A172 (cell line): ENCODE measurements around the gene PPP1R14D. TPM values are rescaled to one million over a fixed set of nuclear protein-coding genes. Genes with fewer than 3 reads are reported as not detected.
"Not testable (repeated sequence)": the region's sequence is repeated elsewhere in the genome, so short reads cannot be mapped to it uniquely, and the experiment has no call there.

Experiments
- DNase-seq: peaks from one replicate; pipeline ENCODE4 v3.0.0-alpha.2; 2015; ENCODE audit warnings: low spot score
- total RNA-seq: library from RNA; depleted of rRNA; stranded (reverse); fragments of >200 nt; shearing (Covaris generic); gene quantifications from 2 replicates; pipeline ENCODE4 v1.2.3, GENCODE V29; 2014; rRNA removed

Gene PPP1R14D, protein sequence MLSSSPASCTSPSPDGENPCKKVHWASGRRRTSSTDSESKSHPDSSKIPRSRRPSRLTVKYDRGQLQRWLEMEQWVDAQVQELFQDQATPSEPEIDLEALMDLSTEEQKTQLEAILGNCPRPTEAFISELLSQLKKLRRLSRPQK
- not detected in 2 replicates for total RNA-seq

DNA sequence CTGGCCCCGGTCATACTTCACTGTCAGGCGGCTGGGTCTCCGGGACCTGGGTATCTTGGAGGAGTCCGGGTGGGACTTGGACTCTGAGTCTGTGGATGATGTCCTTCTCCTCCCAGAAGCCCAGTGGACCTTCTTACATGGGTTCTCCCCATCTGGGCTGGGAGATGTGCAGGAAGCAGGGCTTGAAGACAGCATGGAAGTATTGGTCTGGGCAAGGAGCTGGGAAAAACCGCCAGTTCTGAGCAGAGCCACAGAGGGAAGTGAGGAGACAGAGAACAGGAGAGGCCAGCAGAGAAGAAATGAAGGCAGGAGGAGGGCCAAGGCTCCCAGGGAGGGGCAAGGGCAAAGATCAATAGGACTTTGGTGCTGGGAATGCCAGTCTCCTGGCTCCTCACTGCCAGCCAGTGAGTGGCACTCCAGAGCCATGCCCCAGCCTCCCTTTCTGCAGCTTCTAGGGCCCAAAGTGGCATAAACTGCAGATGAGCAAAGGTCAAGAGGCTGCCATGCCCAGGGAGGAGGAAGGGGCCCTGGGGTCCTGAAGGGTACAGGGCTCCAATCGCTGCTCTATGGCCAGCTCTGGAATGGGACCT is at the start of gene PPP1R14D:
TSS of gene PPP1R14D (minus strand) at position 262 of the 590 bp plus-strand sequence. CDS start at position 195, 67 bp downstream.
- no peak for DNase-seq

DNA sequence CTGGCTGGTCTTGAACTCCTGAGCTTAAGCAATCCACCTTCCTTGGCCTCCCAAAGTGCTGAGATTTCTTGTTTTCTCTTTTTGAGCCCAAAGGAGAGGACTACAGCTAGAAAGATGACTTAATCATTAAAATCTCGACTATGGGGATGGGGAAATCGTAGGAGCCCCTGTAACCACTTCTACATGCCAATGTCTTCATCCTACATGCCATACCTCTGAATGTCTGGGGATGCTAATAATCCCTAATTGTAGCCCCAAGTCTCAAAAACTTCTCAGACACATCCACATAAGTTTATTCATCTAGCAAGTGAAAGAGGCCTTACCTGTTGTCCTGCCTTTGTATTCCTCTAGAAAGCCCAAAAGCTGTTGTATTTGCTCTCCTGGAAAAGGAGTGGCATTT is 49.2 kb upstream of the PPP1R14D start:
- DNase-seq = no peak

DNA sequence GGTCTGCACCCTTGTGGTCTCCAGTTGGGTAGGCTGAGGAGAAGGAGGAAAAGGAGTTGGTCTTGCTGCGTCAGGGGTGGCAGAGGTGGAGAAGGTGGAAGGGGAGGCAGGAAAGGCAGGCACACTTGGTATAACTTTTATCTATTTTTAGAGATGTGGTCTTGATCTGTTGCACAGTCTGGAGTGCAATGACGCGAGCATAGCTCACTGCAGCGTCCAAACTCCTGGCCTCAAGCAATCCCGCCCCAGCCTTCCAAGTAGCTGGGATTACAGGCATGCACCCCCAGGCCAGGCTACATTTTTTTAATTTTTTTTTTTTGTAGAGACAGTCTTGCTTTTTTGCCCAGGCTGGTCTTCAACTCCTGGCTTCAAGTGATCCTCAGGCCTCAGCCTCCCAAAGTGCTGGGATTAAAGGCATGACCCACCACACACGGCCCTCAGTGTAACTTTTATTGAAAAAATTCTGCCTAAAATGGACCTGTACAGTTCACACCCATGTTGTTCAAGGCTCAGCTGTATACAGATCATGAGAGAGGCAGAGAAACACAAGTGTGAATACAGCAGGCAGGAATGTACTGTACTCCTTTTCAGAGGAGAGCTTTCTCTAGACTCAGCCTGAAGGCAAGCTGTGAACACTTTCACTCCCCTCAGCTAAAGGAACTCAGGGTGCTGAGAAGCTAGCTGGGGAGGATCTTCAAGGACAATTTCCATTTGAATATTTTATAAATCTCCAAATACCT is 47.7 kb upstream of the PPP1R14D start:
- no peak for DNase-seq

DNA sequence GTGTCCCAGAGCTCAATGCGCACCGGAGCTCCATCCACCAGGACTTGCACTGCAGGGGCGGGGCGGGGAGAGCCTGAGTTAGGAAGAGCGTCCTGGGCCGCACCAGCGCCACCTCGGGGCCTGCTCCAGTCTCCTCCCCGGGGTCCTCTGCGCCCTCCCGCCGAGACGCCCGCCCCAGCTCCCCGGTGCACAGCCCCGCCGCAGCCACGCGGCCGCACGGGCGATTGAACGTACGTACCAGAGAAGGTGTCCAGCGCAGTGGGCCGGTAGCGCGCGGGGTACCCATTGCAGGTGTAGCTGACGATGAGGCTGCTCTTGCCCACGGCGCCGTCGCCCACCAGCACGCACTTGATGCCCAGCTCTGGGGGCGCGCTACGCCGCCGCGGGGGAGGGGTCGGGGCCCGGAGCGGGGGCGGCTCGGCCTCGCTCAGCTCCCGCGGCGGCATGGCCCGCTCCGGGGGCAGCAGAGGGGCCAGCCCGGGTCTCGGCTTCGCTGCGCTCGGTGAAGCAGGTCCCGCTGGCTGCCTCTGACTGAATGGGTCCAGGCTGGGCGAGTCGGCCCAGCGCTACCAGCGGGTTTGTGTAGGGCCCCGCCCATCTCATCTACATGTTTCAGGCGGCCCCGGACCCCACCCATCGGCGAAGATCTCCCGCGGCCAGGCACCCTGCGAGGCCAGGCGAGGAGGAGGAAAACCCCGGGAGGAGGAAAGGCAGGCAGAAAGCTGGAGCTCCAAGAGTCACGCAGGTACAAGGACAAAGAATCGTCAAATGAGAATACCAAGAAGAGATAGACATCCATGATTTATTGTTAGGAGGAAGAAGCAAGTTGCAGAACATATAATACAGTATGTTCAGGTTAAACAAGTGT is 45.4 kb upstream of the PPP1R14D start, which contains the start of gene RHOV:
TSS of gene RHOV (minus strand) at position 541 of the 868 bp plus-strand sequence. CDS start at position 446, 95 bp downstream.
- DNase-seq = peak; percentile 42

DNA sequence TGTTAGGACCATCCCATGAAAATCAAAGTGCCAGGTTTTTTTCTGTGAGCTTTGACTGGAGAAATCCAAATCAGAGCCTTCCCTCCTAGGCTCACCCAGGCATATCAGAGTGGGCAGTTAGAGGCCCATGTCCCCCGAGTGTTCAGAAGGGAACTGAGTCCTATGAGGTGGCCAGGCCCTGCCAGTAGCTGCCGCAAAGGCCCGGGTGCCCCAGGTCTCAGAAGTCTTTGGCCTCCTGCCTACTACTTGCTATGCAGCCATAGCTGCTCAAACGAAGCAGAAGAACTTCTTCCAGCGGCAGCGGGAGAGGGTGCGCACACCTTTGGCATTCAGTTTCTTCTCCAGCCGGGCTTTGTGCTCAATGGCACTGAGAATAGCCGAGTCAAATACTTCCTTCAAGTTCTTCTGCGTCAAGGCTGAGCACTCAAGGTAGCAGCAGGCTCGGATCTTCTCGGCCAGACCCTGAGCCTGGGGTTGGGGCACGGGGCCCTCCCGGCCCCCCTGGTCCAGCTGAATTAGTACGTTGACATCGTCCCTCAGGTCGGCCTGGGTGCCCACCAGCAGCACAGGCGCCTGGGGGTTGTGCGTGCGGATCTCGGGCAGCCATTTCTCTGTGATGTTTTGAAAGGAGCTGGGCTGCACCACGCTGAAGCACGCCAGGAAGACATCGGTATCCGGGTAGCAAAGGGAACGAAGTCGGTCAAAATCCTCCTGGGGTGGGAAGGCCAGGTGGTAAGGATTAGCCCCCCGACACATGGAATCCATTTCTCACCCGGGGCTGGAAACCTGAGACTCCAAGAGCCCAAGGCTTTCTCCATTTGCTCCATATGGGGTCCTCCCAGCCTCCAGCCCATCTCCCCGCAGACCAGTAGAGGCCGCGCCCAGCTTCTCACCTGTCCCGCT is 44.5 kb upstream of the PPP1R14D start:
- no peak for DNase-seq

DNA sequence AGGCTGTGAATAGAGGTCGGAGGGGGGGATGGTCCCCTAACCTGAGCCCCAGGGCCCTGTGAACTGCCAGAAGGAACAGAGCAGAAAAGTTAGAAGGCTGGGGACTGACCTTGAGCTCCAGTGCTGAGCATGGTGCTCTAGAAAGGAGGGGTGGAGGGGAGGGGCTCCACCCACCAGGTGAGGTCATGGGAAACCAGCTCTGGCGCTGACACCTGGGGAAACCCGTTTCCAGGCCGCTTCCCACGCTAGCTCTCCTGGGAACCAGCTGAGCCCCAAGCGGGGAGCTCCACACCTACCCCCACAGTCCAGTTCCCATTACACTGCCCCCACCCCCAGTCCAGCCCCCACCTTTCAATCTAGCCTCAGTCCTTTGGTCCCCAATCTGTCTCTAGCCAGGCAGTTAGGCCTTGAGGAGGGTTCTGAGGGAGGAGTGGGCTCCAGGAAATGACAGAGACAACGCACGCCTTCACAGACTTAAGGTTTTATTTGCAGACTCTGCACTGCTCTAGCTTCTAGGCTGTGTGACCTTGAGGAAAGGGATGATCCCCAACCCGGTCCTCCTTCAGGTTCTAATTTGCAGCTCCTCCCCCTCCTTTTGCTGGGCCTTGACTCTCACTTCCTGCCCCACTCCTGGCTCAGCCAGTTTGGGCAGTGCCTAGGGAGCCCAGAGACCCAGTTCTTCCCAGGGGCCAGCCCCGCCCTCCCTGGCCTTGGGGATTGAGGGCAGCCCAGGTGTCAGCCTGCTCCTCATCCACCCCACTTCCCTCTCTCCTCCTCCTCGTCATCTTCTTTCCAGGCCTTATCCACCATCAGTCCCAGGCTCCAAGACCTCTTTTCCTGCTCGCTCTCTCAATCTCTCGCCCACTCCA is 43.5 kb upstream of the PPP1R14D start:
- DNase-seq = no peak

DNA sequence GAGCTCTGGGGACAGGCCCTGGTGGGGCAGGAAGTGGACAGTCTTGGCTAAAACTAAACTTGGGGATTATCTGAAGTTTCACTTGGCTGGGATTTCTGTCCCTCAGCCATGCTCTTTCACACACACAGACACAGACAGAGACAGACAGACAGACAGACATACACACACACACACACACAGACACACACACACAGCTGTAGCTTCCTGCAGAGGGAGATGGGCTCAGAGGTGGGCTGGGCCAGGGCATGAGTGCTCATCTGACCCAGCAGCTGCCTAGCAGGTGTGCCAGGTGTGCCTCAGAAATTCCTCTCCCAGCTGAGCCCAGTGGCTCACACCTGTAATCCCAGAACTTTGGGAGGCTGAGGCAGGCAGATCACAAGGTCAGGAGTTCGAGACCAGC is 42.2 kb upstream of the PPP1R14D start:
- no peak for DNase-seq

DNA sequence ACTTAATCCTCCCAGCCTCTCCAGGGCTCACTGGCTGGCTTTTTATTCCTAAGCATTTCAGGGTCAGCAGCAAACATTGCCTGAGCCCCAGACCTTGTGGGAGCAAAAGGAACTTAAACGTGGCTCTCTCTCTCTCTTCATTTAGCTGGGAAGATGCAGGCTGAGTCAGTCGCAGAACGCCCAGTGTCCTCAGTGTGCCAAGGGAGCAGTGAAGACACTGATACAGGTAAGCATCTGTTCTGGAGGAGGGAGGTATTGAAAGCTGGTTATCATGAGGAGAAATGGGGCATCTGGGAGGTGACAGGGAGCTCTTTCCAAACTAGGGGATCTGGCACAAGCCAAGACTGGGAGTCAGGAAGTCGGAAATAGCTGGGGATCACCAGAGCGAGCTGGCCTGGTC is 41.2 kb upstream of the PPP1R14D start:
- no peak for DNase-seq

DNA sequence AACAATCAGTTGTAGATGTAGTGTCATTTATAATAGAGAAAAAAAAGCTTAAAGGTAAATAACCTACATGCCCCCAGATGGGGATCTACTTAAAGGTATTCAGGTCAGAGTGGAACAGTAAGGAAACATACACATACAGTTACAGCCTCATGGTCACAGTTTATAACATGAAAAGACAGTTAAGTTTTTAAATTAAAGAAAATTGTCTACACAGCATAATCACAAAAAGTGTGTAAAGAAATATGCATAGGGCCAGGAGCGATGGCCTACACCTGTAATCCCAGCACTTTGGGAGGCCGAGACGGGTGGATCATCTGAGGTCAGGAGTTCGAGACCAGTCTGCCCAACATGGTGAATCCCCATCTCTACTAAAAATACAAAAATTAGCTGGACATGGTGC is 38.7 kb upstream of the PPP1R14D start:
- no peak for DNase-seq

DNA sequence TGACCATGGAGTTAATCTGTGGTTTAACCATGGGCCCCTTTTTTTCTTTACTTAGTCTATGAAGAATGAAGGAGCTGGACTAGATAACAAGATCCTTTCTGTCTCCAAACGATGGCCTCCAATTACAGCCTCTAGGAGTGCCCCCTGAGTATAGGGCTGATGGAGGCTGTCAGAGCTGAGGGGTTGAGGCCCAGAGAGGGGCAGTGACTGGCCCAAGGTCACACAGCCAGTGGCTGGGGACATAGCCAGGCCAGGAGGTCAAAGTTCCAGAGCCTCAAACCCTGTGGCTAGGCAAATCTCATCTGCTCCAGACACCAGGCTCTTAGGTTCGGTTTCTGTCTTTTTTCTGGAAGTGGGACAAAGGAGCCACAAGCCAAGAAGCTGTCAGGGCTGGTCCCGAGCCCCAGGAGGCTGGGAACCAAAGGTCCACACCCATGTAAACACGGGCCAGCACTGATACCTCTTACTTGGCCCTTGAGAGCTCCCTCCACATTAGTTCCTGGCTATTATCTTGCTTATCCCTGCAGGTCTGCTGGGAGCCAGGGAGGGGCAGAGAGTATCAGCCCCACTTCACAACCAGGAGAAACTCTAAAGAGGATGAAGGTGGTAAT is 35.3 kb upstream of the PPP1R14D start:
- no peak for DNase-seq

DNA sequence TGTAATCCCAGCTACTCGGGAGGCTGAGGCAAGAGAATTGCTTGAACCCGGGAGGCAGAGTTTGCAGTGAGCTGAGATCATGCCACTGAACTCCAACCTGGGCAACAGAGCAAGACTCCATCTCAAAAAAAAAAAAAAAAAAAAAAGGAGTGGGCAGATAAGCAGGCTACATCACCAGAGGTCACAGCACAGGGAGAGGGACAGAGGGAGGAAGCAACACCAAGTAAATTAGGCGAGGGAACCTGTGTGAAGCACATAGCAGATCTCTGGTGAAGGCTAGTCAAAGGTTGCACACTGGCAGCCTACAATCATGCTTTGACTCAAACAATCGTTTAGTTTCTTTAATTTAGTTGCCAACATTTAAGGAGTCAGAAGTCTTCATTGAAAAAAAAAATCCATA is 32.6 kb upstream of the PPP1R14D start:
- DNase-seq = not testable (repeated sequence)

DNA sequence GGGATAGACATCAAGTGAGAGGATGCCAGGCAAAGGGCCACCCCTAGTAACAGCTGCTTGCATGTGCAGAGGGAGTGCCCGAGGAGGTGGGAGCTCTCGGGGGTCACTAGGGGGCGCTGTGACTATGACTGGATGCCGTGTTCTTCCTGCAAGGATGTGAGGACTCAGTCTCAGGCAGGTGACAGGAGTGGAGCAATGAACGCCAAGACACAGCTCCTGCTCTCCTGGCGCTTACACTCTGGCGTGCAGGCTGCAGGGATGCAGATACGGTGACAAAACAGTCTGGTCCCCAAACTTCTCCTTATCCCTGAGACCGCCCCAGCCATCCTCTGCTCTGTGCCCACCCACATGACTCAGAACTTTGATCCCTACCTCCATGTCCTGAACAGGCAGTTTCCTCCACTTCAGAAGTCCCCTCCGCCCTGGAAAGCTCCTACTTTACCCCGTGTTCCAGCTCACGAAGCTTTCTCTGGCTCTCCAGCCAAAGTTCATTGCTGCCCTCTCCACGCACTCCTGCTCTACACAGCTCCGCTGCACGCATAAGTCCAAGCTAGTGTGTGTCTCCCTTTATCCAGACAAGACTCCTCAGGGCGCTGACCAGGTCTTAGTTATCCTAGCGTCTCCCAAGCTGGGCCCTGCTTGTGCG is 30.8 kb upstream of the PPP1R14D start:
- DNase-seq = peak; percentile 69

DNA sequence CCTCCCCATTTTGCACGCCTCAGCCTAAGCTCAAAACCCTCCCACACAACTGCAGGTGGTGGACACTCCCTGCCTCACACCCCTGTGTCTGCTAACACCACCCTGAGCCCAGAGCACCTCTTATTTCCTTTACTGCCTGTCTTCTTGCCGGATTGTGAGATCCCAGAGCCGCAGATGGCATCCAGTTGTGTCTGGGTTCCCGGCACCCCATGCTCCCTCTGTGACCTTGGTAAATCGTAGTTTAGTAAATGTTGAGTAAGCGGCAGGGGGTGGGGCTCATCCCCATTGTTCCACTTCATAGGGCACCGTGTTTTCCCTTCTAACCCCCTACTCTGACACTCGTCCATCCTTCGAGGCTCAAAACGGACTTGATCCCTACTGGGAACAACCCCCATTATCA is 30.2 kb upstream of the PPP1R14D start:
- DNase-seq = no peak

DNA sequence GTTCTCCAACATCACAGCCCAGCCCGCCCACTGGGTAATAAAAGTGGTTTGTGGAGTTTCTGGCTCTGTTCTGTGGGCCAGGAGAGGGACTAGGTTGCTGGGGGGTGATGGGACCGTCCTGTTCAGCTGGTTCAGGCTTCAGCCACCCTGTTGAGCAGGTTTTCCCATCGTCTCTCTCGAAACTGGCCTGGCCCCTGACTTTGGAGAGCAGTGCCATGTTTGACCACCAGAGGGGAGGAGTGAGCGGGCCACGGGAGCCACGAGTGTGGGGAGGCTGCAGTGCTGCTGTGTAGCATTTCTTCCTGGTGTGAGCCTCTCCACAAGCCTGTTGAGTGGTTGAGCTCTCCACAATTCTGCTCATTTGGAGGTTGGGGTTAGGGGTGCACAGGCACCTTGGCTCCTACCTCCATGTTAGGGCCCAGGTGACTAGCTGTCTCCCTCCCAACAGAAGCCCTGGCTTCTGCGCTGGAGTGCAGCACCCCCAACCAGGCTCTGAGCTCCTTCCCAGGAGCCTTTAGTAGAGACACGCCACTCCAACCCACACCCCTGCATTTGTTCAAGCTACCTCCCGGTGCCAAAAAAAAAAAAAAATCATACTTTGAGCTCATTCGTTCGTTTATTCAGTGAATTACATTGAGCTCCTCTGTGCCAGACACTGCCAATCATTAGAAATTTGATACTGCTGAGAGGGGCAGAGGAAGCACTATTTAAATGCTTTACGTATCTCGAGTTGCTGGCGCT is 29.3 kb upstream of the PPP1R14D start:
- DNase-seq = peak; percentile 42

DNA sequence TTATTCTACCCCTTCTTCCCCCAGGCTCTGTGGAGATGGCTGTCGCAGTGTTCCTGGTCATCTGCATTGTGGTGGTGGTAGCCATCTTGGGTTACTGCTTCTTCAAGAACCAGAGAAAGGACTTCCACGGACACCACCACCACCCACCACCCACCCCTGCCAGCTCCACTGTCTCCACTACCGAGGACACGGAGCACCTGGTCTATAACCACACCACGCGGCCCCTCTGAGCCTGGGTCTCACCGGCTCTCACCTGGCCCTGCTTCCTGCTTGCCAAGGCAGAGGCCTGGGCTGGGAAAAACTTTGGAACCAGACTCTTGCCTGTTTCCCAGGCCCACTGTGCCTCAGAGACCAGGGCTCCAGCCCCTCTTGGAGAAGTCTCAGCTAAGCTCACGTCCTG is 28.2 kb upstream of the PPP1R14D start:
- no peak for DNase-seq

DNA sequence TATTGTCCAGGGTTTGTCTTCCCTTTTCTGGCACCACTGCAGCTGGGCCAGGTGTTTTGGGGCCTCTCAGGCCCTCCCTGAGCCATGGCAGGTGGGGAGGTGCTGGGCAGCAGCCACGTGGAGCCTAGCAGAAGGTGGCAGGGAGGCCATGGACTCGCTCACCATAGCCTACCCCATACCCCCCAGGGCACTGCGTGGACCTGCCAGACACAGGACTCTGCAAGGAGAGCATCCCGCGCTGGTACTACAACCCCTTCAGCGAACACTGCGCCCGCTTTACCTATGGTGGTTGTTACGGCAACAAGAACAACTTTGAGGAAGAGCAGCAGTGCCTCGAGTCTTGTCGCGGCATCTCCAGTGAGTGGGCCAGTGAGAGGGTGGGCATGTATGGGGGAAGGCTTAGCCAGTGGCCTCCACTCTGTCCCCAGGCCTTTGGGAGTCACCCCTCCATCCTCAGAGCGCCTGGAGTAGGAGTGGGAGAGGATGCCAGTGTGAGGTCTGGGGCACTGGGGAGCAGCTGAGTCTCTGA is 27.3 kb upstream of the PPP1R14D start:
- DNase-seq = no peak

DNA sequence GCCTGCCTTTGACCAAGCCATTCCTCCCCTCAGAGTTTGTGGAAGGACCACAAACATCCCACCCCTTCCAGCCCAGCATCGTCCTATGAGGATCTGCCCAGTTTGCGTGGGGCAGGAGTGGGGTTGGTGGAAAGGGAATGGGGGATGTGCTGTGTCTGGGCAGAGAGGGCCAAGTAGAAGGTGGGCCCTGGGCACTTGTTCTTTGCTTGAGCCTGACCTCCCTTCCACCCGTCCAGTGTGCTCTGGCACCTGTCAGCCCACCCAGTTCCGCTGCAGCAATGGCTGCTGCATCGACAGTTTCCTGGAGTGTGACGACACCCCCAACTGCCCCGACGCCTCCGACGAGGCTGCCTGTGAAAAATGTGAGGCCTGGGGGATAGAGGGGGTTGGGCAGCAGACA is 25.7 kb upstream of the PPP1R14D start:
- DNase-seq = no peak

DNA sequence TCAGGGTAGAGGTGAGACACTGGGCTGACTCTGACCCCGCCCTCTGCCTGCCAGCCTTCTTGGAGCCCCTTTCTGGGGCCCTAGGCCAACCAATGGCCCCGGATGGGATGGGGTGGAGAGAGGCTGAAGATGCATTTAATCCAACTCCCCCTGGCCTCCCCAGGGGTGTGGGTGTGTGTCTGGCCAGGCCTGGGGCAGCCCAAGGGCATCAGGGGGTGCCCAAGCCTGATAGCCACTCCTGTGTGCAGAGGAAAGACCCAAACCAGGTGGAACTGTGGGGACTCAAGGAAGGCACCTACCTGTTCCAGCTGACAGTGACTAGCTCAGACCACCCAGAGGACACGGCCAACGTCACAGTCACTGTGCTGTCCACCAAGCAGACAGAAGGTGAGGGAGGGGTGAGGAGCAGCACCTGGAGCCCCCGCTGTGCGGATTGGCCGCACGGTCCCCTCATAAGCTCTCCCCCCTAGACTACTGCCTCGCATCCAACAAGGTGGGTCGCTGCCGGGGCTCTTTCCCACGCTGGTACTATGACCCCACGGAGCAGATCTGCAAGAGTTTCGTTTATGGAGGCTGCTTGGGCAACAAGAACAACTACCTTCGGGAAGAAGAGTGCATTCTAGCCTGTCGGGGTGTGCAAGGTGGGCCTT is 24.9 kb upstream of the PPP1R14D start:
- DNase-seq = no peak
